SK-N-MC (cell line): Measurements from ENCODE around the gene C22orf42.

ENCODE experiments used
- EZH2 ChIP-seq: fragments of 200-600 bp; sonication (generic); IDR thresholded peaks from one replicate; pipeline ENCODE4 v1.6.1; 2017; ENCODE audit warnings: antibody characterized with exemption
- POLR2AphosphoS5 ChIP-seq: IDR thresholded peaks from 2 replicates; pipeline ENCODE4 v1.6.1; 2012; ENCODE audit warnings: mild to moderate bottlenecking, low read depth, low read length, borderline replicate concordance

DNA sequence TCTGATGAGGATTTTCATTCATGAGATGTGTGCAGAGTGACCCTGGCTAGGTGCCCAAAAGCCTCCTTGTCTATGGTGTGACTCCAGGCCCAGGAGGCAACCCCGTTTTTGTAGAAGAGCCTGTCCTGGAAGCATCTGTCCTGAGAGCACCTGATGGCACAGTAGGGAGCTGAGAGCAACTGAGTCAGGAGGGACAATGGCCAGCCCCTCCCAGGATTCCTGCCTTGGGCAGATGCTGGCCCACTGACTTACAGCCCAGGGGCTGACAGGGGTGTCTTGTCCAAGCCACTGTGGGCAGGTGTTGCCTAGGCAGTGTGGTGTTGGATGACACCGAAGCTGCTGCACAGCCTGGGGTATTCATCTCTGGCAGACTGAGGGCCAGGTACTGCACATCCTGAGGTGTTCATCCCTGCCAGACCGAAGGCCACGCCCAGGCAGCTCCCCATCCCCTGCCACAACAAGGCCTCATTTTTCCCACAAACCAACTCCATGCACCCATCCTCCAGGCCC lies 48.9 kb upstream of the C22orf42 start:
- TF ChIP-seq EZH2 (no peak), POLR2AphosphoS5 (no peak)
